Activated CD4-positive, alpha-beta T cell treated with anti-CD3 and anti-CD28 coated beads, Interleukin-2, amount 50 U/mL, for 24 hours (primary cell): ENCODE results near the gene RAPGEF5.

Source experiments
- DNase-seq, 2 donors: peaks; one replicate each; pipeline ENCODE4 v3.0.0-alpha.2; 2020; ENCODE audit warnings: low read depth in 1 of 2, low spot score in 1 of 2

Gene RAPGEF5

GRCh38 chr7:22317632-22318031 lies 39.3 kb downstream of the RAPGEF5 start:
- DNase-seq, result no peak

DNA sequence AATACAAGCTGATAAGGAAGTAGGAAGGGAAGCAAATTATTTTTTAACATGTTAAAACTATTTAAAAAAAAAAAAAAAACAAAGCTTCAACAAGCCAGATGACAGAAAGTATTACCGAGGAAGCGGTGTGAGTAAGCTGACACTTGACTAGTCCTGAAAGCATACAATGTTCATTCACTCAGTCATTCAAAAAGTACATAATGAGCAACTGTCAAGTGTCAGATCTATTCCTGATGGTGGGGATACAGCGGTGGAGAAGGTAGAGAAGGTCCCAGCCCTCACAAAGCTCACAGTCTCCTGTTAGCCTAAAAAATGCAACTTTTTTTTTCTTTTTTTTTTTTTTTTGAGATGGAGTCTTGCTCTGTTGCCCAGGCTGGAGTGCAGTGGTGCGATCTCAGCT lies 40.0 kb downstream of the RAPGEF5 start:
- no peak for DNase-seq

DNA sequence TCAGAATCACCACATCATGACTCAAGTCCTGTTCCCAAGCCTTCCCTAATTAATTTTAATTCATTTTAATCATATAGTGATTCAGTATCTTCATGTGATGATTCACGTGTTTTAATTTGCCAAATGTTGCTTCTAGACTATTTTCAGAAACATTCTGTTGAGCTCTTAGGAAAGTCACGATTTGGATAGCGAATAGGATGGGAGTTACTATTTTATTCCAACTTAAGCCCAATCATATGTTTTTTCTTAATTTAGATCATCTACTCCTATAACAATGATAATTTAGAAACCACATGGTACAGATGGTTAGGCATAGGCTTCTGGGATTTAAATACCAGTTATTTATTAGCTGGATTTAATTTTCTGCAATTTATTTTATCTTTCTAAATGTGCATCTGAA lies 49.1 kb downstream of the RAPGEF5 start:
- no peak for DNase-seq

DNA sequence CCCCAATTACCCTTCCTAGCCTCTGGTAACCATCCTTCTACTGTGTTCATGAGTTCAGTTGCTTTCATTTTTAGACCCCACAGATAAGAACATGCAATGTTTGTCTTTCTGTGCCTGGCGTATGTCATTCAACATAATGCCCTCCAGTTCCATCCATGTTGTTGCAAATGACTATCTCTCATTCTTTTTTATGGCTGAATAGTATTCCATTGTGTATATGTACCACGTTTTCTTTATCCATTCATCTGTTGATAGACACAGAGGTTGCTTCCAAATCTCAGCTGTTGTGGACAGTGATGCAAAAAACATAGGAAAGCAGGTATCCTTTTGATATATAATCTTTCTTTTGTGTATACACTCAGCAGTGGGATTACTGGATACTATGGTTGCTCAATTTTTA lies 51.2 kb downstream of the RAPGEF5 start:
- DNase-seq, result no peak

- no peak for DNase-seq
Measured at GRCh38 chr7:22302951-22303423, 54.0 kb downstream of the RAPGEF5 start.

- no peak for DNase-seq
Measured at GRCh38 chr7:22302193-22302592, 54.8 kb downstream of the RAPGEF5 start.

GRCh38 chr7:22301790-22302189 lies 55.2 kb downstream of the RAPGEF5 start:
- no peak for DNase-seq

GRCh38 chr7:22300839-22301238 lies 56.1 kb downstream of the RAPGEF5 start:
- DNase-seq, result no peak

- no peak for DNase-seq
Measured at GRCh38 chr7:22296916-22297315, 60.0 kb downstream of the RAPGEF5 start.

- DNase-seq, result no peak
Measured at GRCh38 chr7:22296265-22296566, 60.7 kb downstream of the RAPGEF5 start.

DNA sequence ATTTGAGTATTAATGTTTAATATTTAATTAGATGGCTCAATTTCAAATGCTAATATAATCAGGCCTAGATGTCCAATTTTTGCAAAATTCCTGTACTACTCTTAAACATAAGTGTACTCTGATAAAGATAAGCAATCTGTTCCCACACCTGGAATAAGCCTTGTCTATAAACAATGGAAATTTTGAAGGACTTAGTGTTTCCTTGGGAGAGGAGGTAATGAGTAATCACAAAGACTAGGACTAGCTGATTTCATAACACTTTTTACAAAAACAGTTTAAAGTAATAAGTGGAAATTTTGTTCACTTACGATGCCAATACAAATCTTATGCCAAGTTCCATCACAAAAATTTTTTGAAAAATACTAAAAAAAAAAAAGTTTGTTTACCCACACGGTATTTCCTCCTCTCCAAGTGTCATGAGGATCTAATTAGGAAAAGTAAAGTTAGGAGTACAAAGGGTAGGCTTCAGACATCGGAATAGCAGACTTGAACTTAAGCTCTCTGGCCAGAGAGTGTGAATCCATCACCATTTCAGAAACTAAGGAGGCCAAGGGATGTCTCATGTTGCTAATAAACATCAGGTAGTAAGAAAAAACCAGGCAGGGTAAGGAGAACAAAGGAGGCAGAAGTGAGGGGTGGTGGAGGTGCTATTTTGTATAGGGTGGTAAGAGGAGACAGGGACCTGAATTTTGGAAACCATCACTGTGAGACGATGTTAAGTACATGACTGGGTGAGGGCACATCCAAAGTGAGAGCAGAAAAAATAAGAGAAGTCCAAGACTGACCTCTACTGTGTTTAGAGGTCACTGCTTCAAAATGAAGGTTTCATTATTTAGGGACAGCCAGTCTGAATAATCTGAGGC lies 61.3 kb downstream of the RAPGEF5 start:
- no peak for DNase-seq

DNA sequence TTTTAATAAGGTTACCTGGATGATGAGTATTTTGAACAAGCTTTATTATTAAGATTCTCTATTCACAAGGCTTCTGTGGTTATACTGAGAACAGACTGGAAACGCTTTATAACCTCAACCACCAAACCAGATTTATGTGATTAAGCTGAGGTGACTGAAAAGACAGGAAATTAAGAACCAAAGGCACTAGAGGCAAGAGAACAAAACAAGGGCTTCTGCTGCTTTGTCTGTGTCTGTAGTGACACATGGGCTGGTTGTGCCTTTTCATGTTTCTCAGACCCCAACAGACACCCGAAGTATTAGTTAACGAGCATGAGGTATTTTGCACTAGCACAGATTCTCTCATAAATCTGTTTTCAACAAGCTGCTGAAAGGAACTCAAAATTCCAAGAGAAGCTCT lies 64.4 kb downstream of the RAPGEF5 start:
- DNase-seq, result no peak

DNA sequence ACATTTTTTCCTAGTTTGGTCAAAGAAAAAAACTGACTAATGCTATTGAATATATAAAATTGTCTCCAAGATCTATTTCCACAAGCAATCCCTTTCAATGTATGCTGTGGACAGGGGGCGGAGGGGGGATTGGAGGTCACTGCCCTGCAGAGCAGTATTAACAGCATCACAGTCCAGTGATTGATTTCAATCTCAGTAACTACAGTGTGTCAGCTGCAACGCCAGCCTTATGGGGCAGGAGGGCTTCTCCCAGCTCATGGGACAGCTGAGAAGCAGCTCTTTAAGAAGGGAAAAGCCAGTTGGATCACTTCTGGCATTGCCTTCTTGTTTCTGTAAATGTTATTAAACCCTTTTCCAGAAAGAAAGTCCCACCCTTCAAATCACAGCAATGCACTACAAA lies 65.0 kb downstream of the RAPGEF5 start:
- no peak for DNase-seq

DNA sequence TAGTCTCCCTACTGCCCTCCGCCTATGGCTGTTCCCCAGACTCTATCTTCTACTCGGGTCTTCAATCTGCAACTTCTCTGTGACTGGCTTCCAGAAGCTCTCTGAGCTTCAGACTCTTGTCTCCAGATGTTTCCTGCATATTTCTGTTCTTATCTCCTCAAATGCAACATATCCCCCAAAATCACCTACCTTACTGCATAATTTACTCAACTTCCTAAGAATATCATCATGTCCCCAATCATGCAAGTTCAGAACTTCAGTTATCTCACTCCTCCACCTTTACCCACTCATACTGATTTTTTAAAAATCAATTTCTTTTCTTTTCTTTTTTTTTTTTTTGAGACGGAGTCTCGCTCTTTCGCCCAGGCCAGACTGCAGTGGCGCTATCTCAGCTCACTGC lies 68.8 kb downstream of the RAPGEF5 start:
- DNase-seq, result no peak

GRCh38 chr7:22287412-22287811 lies 69.5 kb downstream of the RAPGEF5 start:
- no peak for DNase-seq

DNA sequence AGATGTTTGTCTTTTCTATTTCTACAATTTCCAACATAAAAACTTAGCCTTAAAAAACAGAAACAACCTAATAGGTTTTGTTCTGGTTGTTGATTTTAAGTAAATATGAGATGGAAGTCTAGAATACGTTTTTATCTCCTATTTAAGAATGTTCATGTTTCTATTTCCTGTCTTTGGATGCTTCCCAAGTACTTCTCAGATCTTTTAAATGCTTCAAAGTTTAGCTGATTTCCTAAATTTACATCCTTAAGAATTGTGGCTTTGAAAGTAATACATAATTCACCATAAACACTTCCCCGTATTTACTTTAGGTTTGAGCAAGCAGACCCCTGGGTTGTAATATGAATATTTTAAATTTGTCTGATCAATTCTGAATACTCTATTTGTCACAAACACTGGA lies 70.5 kb downstream of the RAPGEF5 start:
- DNase-seq, result no peak

GRCh38 chr7:22281481-22281880 lies 75.5 kb downstream of the RAPGEF5 start:
- no peak for DNase-seq

DNA sequence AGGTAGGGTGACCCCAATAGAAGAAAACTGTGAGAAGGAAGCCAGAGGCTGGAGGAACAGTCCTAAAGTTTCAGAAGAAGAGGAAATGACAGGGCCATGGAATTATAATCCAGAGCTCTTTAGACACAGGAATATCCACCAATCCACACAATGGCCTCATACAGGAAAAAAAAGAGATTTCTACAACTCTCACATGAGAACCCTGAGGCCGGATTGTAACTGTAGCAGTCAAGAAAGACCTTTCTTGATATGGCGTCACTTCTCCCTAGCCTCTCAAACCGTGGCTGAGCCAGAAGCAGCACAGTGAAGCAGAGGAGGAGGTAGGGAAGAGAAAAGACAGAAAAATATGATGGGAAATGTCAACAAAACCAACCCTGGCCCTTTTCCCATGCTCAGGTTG lies 76.9 kb downstream of the RAPGEF5 start:
- DNase-seq, result no peak

DNA sequence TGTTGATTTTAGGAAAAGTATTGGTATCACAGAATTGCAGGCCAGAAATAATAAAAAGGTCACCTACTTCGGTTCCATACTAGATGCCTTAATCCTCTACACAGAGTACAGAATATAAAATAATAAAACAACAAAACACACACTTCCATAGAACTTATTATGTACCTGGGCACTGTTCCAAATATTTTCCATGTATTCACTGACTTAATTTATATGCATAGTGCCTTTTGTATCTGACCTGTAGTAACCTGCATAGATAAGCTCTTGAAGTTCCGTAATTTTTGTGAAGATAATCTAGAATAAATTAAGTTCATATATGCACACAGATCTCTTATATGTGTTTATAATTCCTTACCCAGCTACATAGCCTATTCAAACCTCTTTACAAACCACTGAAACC lies 78.3 kb downstream of the RAPGEF5 start:
- no peak for DNase-seq

- no peak for DNase-seq
Measured at GRCh38 chr7:22277375-22277774, 79.6 kb downstream of the RAPGEF5 start.

- no peak for DNase-seq
Measured at GRCh38 chr7:22275661-22276060, 81.3 kb downstream of the RAPGEF5 start.

- DNase-seq, result no peak
Measured at GRCh38 chr7:22271311-22271710, 85.6 kb downstream of the RAPGEF5 start.

- DNase-seq, result no peak
Measured at GRCh38 chr7:22270371-22270770, 86.6 kb downstream of the RAPGEF5 start.
